ENCODE data around the gene ANKRD11. TPM values are rescaled to one million over a fixed set of nuclear protein-coding genes. Genes with fewer than 3 reads are reported as not detected.

Gene ANKRD11
- total and polyA plus RNA-seq, 2 donors (not counting 3 experiments of a cell fraction or from before 2014, with no cell fraction given), result 55.8 to 191 TPM

DNA sequence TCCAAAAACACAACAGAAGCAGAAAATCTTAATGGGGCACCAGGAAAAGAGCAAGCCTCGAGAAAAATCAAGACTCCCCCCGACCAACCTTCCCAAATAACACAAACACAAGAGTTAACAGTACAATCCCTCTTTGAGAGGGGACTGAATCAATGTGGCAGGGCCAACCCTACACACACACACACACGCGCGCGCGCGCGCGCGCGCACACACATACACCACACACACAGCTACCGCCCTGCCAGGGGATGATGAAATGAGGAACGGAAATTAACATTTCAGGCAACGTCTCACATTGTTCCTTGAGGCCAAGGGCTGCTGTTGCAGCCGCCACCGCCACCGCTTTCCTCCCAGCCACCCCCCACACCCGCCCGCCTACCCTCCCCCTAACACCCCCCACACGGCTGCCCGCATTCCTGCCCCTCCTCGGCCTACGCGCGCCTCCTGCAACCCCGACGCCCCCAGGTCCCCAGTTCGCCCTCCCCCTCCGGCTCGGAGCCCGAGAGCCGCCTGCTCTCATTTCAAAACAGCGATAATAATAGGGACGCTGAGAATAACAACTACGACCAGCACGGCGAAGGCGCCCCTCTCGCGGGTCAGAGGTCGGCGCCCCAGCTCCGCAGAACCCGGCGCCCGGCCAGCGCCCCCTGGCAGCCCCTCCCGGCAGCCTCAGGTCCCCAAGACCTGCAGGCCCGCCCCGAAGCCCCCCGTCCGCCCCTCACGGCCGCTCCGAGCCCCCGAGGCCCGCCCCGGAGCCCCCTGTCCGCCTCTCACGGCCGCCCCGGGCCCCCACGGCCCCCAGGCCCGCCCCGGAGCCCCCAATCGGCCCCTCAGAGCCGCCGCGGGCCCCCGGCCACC, 1.1 kb downstream of the ANKRD11 start:
- H3K27me3 ChIP-seq (ENCODE audit: control insufficient read depth in 2 of 2, insufficient read depth in 2 of 2, low read length in 2 of 2), result no peaks in the 10 kb centered on the region
- peak overlapping the region; percentile 42 for H3K27ac ChIP-seq (ENCODE audit: insufficient read depth, low read depth, low read length)
- peaks cover 67% of the 10 kb centered on the region for H3K79me2 ChIP-seq (ENCODE audit: control insufficient read depth, insufficient read depth, low read length)
- POLR2A ChIA-PET, result interaction anchor here (0.9 kb wide), 1 partner anchor 78 kb away, joined by 5 read pairs; no protein-coding TSS in a partner anchor
- no peaks in the 10 kb centered on the region for H3K9me3 ChIP-seq (replicated peaks; ENCODE audit: control insufficient read depth, insufficient read depth, low read length)
- H3K4me2 ChIP-seq (ENCODE audit: insufficient read depth, low read length), result peak overlapping the region; percentile 94
- DNase-seq (ENCODE audit: low read depth, low spot score) (peak; percentile 88), FAIRE-seq (peak; percentile 87)
- peaks cover 0 to 2% of the 10 kb centered on the region in 2 experiments for H3K36me3 ChIP-seq (ENCODE audit: control insufficient read depth in 2 of 2, extremely low read depth in 1 of 2, insufficient read depth in 2 of 2, low read length in 2 of 2)
- peak overlapping the region; percentile 73 to 83 (median 81) for H3K4me3 ChIP-seq (replicated peaks in 1 of 3; ENCODE audit: insufficient read depth in 1 of 3, low read depth in 1 of 3, low read length in 3 of 3)
- peaks cover 23% of the 10 kb centered on the region for H3K4me1 ChIP-seq (ENCODE audit: control insufficient read depth, extremely low read depth, insufficient read depth, low read length)
- no TSS peak for BruUV-seq (replicated peaks)
- H3K9me1 ChIP-seq (replicated peaks; ENCODE audit: control insufficient read depth, extremely low read depth, insufficient read depth, low read length), result no peaks in the 10 kb centered on the region
- intact Hi-C loops (cut with micrococcal nuclease) (loop anchor here (2.0 to 5.0 kb wide), 3 partner anchors 37 to 172 kb away; no protein-coding TSS in a partner anchor), dilution Hi-C loops (cut with MboI; ENCODE audit: extremely low pct_ligation_motif_present, low sequenced_read_pairs) (no loop called here)
- CTCF ChIA-PET, result interaction anchor here (0.6 to 2.8 kb wide), 12 partner anchors 15 to 272 kb away, joined by 3 to 12 read pairs (median 4); partner anchors contain the start of genes SPG7 and ZNF778
- peak overlapping the region; percentile 74 for H3K9ac ChIP-seq (replicated peaks; ENCODE audit: extremely low read depth, insufficient read depth, low read length)
- H2AFZ ChIP-seq (ENCODE audit: low read depth, low read length), result no peak overlapping the region
- no peak for TF ChIP-seq JUN (IDR thresholded peaks at IDR 0.05; ENCODE audit: borderline replicate concordance, insufficient read depth, insufficient read length, low read depth)
- TF ChIP-seq POLR2AphosphoS5 (IDR thresholded peaks at IDR 0.05; ENCODE audit: insufficient read depth, low read depth, low read length), result peak; percentile 49
- no peak for TF ChIP-seq GATA2 (IDR thresholded peaks at IDR 0.05; ENCODE audit: insufficient read depth, insufficient read length, low read depth, low read length)
- TF ChIP-seq, protein P1, sequence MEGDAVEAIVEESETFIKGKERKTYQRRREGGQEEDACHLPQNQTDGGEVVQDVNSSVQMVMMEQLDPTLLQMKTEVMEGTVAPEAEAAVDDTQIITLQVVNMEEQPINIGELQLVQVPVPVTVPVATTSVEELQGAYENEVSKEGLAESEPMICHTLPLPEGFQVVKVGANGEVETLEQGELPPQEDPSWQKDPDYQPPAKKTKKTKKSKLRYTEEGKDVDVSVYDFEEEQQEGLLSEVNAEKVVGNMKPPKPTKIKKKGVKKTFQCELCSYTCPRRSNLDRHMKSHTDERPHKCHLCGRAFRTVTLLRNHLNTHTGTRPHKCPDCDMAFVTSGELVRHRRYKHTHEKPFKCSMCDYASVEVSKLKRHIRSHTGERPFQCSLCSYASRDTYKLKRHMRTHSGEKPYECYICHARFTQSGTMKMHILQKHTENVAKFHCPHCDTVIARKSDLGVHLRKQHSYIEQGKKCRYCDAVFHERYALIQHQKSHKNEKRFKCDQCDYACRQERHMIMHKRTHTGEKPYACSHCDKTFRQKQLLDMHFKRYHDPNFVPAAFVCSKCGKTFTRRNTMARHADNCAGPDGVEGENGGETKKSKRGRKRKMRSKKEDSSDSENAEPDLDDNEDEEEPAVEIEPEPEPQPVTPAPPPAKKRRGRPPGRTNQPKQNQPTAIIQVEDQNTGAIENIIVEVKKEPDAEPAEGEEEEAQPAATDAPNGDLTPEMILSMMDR (IDR thresholded peaks at IDR 0.05; ENCODE audit: extremely low read depth in 1 of 2, insufficient read depth in 1 of 2, low read depth in 1 of 2, low read length in 2 of 2), result peak in 1 of 2 donors; percentile 44
- TF ChIP-seq, protein P2, sequence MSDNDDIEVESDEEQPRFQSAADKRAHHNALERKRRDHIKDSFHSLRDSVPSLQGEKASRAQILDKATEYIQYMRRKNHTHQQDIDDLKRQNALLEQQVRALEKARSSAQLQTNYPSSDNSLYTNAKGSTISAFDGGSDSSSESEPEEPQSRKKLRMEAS (IDR thresholded peaks at IDR 0.05; ENCODE audit: insufficient read depth, insufficient read length), result peak; percentile 51
- peaks cover 10% of the 10 kb centered on the region for H4K20me1 ChIP-seq (replicated peaks; ENCODE audit: control insufficient read depth, extremely low read depth, insufficient read depth, low read length)
